Endodermal cell (in vitro differentiated cells): ENCODE results near the gene C1QL4. TPM values are rescaled to one million over a fixed set of nuclear protein-coding genes. Genes with fewer than 3 reads are reported as not detected.

Source experiments
- DNase-seq: peaks from one replicate; pipeline ENCODE4 v3.0.0-alpha.2; 2017
- H3K27ac ChIP-seq: 2 replicates; pipeline ENCODE4 v1.5.1; 2013; ENCODE audit warnings: mild to moderate bottlenecking, low read depth, low read length, moderate library complexity
- H3K27me3 ChIP-seq: 2 replicates; pipeline ENCODE4 v1.6.1; 2013; ENCODE audit warnings: mild to moderate bottlenecking, low read length, moderate library complexity; ENCODE audit not compliant: insufficient read depth, control insufficient read depth, poor library complexity, severe bottlenecking
- H3K36me3 ChIP-seq: 2 replicates; pipeline ENCODE4 v1.7.0; 2013; ENCODE audit warnings: mild to moderate bottlenecking, low read length, moderate library complexity; ENCODE audit not compliant: control insufficient read depth, insufficient read depth
- H3K4me1 ChIP-seq: one replicate; pipeline ENCODE4 v1.7.0; 2013; ENCODE audit warnings: low read length; ENCODE audit not compliant: control insufficient read depth, insufficient read depth
- H3K4me3 ChIP-seq: 2 replicates; pipeline ENCODE4 v1.5.1; 2013; ENCODE audit warnings: mild to moderate bottlenecking, low read length, moderate library complexity
- H3K9ac ChIP-seq: 2 replicates; pipeline ENCODE4 v1.6.1; 2013; ENCODE audit warnings: mild to moderate bottlenecking, low read length, moderate library complexity; ENCODE audit not compliant: poor library complexity, severe bottlenecking; ENCODE audit errors: extremely low read depth
- H3K9me3 ChIP-seq: 2 replicates; pipeline ENCODE4 v1.6.1; 2013; ENCODE audit warnings: mild to moderate bottlenecking, low read length, moderate library complexity; ENCODE audit not compliant: control insufficient read depth
- H3K27ac Mint-ChIP-seq: 2 replicates; pipeline ENCODE4 v1.8.0; 2020; ENCODE audit warnings: mixed read lengths
- H3K27me3 Mint-ChIP-seq: 2 replicates; pipeline ENCODE4 v1.8.0; 2021; ENCODE audit warnings: mild to moderate bottlenecking, mixed read lengths; ENCODE audit not compliant: insufficient read depth
- H3K36me3 Mint-ChIP-seq: 2 replicates; pipeline ENCODE4 v1.8.0; 2020; ENCODE audit warnings: low read depth, mixed read lengths
- H3K4me1 Mint-ChIP-seq: 2 replicates; pipeline ENCODE4 v1.8.0; 2020; ENCODE audit warnings: mixed read lengths
- H3K4me3 Mint-ChIP-seq: 2 replicates; pipeline ENCODE4 v1.8.0; 2020; ENCODE audit warnings: mild to moderate bottlenecking, moderate library complexity, mixed read lengths
- H3K9me3 Mint-ChIP-seq: 2 replicates; pipeline ENCODE4 v1.8.0; 2020; ENCODE audit warnings: mild to moderate bottlenecking, mixed read lengths
- CTCF ChIP-seq: fragments of 200-600 bp; sonication (generic); conservative IDR thresholded peaks from 2 replicates; pipeline ENCODE4 v1.5.0; 2021; ENCODE audit warnings: antibody characterized with exemption, mild to moderate bottlenecking
- WGBS, 2 experiments: methylation state at CpG; one replicate each; pipeline versions ENCODE4 v1.1.5 to v1.1.7; 2013; ENCODE audit warnings: missing lambda C conversion rate in 2 of 2, mixed read lengths in 1 of 2; ENCODE audit not compliant: insufficient coverage in 1 of 2, insufficient read length in 1 of 2; 5-methylcytosine and 5-hydroxymethylcytosine counted together
- total RNA-seq, 2 donors: library from RNA; stranded (reverse); fragmentation: NEBNext Ultra II Directional in 1 of 2; extraction: Animal tissue kit (Norgen Biotek cat#: 25700) in 1 of 2; gene quantifications; 2 replicates in 1 of 2; 3 replicates in 1 of 2; pipeline ENCODE4 v1.2.1, GENCODE V29; 2021

The C1QL4 gene
- total RNA-seq, 2 donors from 2014 or later: 0.20 to 0.38 TPM

- peaks cover 17% of the 10 kb centered on the region for H3K36me3 Mint-ChIP-seq
- Histone ChIP-seq H3K4me1 (no peaks in the 10 kb centered on the region), H3K4me3 (no peak overlapping the region), H3K27me3 (no peaks in the 10 kb centered on the region), H3K27ac (no peak overlapping the region), H3K9me3 (no peaks in the 10 kb centered on the region), H3K9ac (no peak overlapping the region), H3K36me3 (peaks cover 12% of the 10 kb centered on the region)
- no peak for TF ChIP-seq CTCF
- H3K4me1 Mint-ChIP-seq: no peaks in the 10 kb centered on the region
- H3K27ac Mint-ChIP-seq: no peak overlapping the region
- H3K27me3 Mint-ChIP-seq: no peaks in the 10 kb centered on the region
- H3K4me3 Mint-ChIP-seq: no peak overlapping the region
- WGBS, 2 experiments: 92 to 100% methylated on average over 1 of the region's 1 CpG
- DNase-seq: peak; percentile 9
- H3K9me3 Mint-ChIP-seq: no peaks in the 10 kb centered on the region
Measured at GRCh38 chr12:49375406-49375805, 38.4 kb upstream of the C1QL4 start.

GRCh38 chr12:49370539-49370938 lies 33.6 kb upstream of the C1QL4 start:
- no peak overlapping the region for H3K4me3 Mint-ChIP-seq
- H3K27me3 Mint-ChIP-seq: peaks cover 2% of the 10 kb centered on the region
- no peak overlapping the region for H3K27ac Mint-ChIP-seq
- no peak overlapping the region for H3K9ac ChIP-seq
- H3K36me3 Mint-ChIP-seq: peaks cover 15% of the 10 kb centered on the region
- peaks cover 15% of the 10 kb centered on the region for H3K4me1 Mint-ChIP-seq
- H3K27ac ChIP-seq: no peak overlapping the region
- WGBS, 2 experiments: 93 to 97% methylated on average over 3 to 6 of the region's 6 CpGs
- H3K27me3 ChIP-seq: no peaks in the 10 kb centered on the region
- H3K9me3 ChIP-seq: no peaks in the 10 kb centered on the region
- no peak for TF ChIP-seq CTCF
- H3K9me3 Mint-ChIP-seq: no peaks in the 10 kb centered on the region
- H3K4me1 ChIP-seq: peaks cover 6% of the 10 kb centered on the region
- H3K4me3 ChIP-seq: no peak overlapping the region
- DNase-seq: peak; percentile 31
- H3K36me3 ChIP-seq: peaks cover 16% of the 10 kb centered on the region

GRCh38 chr12:49369411-49370145 lies 32.6 kb upstream of the C1QL4 start:
- DNase-seq: peak; percentile 76
- Mint-ChIP-seq H3K9me3 (no peaks in the 10 kb centered on the region), H3K27me3 (peaks cover 10% of the 10 kb centered on the region), H3K27ac (no peak overlapping the region), H3K36me3 (peaks cover 15% of the 10 kb centered on the region), H3K4me3 (peak overlapping the region; percentile 81), H3K4me1 (peaks cover 15% of the 10 kb centered on the region)
- Histone ChIP-seq H3K9ac (no peak overlapping the region), H3K4me3 (peak overlapping the region; percentile 93), H3K27ac (no peak overlapping the region), H3K4me1 (peaks cover 6% of the 10 kb centered on the region), H3K36me3 (peaks cover 16% of the 10 kb centered on the region), H3K27me3 (no peaks in the 10 kb centered on the region), H3K9me3 (no peaks in the 10 kb centered on the region)
- peak; percentile 72 for TF ChIP-seq CTCF
- 71 to 82% methylated on average over 3 to 5 of the region's 6 CpGs for WGBS, 2 experiments
